Measurements from ENCODE around the gene PFN1. TPM values are rescaled to one million over a fixed set of nuclear protein-coding genes. Genes with fewer than 3 reads are reported as not detected.

PFN1 gene
- total RNA-seq (1,000 to 10,000 TPM in 1 of 5 experiments, 100 to 1,000 TPM in 4; 430 to 2,132 (median 445) TPM), polyA plus RNA-seq (1,000 to 10,000 TPM; 1,617 to 1,727 TPM), total RNA-seq (225 reads per million, percentile 94 among the genes with 10 or more reads in this experiment)

GRCh38 chr17:4948166-4948930 is at the start of gene PFN1:
Gene PFN1 (minus strand): TSS chr17:4948530. CDS start chr17:4948394, 136 bp downstream.
- peak within 1 kb of the TSS; percentile 92 to 100 (median 96) for H3K27ac Mint-ChIP-seq
- peak within 1 kb of the TSS; percentile 89 for H3K27ac ChIP-seq (ENCODE audit: low read depth, low read length)
- peaks cover 6 to 34% (median 16%) of the 10 kb centered on the region in 3 experiments for H3K36me3 ChIP-seq (ENCODE audit: control insufficient read depth in 2 of 3, insufficient read depth in 3 of 3, low read length in 3 of 3)
- DNase-seq, result peak; percentile 64 to 93 (median 90)
- peaks cover 5 to 38% (median 18%) of the 10 kb centered on the region in 5 donors for H3K36me3 Mint-ChIP-seq
- H3K27me3 Mint-ChIP-seq, result peaks cover 0 to 2% (median 0%) of the 10 kb centered on the region in 5 donors
- peaks cover 40 to 51% (median 48%) of the 10 kb centered on the region in 7 donors for H3K4me1 Mint-ChIP-seq
- H3K27me3 ChIP-seq (ENCODE audit: control insufficient read depth in 2 of 2, insufficient read depth in 2 of 2, low read length in 2 of 2), result no peaks in the 10 kb centered on the region
- intact Hi-C loops (cut with micrococcal nuclease), result loop anchor here (1.0 to 10.0 kb wide), 12 partner anchors 8 to 1706 kb away; partner anchors contain the start of genes INCA1 (in 2 of the 2), KIF1C (in 2 of the 2), NUP88 (in 2 of the 2) and RNF167 (in 2 of the 2)
- ATAC-seq, result peak; percentile 77
- H3K4me1 ChIP-seq (ENCODE audit: control insufficient read depth in 2 of 2, insufficient read depth in 2 of 2, low read length in 2 of 2), result peaks cover 33 to 40% of the 10 kb centered on the region in 2 donors
- ChIA-PET CTCF (interaction anchor here (0.6 to 2.3 kb wide), 5 partner anchors 9 to 803 kb away, joined by 3 to 12 read pairs (median 4); partner anchors contain the start of genes RNF167, SLC25A11 and SPAG7), POLR2A (interaction anchor here (0.6 to 13.0 kb wide), 22 partner anchors 9 to 805 kb away, joined by 3 to 278 read pairs (median 5); partner anchors contain the start of genes C17orf107, CAMTA2, INCA1 and KIF1C)
- peaks cover 0 to 5% (median 0%) of the 10 kb centered on the region in 11 donors for H3K9me3 Mint-ChIP-seq
- H3K9me3 ChIP-seq (ENCODE audit: control insufficient read depth in 2 of 3, low read length in 3 of 3), result no peaks in the 10 kb centered on the region
- H3K4me3 ChIP-seq (ENCODE audit: low read length), result peak within 1 kb of the TSS; percentile 98
- H3K4me3 Mint-ChIP-seq, result peak within 1 kb of the TSS; percentile 92 to 100 (median 98)

- Mint-ChIP-seq H3K9me3 (peaks cover 0 to 2% (median 0%) of the 10 kb centered on the region in 11 donors), H3K36me3 (peaks cover 0 to 12% (median 4%) of the 10 kb centered on the region in 5 donors), H3K4me1 (peaks cover 18 to 29% (median 26%) of the 10 kb centered on the region in 7 donors), H3K4me3 (peak within 1 kb of the TSS; percentile 80 to 95 (median 88)), H3K27me3 (no peaks in the 10 kb centered on the region), H3K27ac (peak within 1 kb of the TSS; percentile 76 to 95 (median 88))
- Histone ChIP-seq H3K27ac (ENCODE audit: low read depth, low read length) (peak within 1 kb of the TSS; percentile 83), H3K36me3 (ENCODE audit: control insufficient read depth in 2 of 3, insufficient read depth in 3 of 3, low read length in 3 of 3) (peaks cover 0 to 13% (median 5%) of the 10 kb centered on the region in 3 experiments), H3K9me3 (ENCODE audit: control insufficient read depth in 2 of 3, low read length in 3 of 3) (no peaks in the 10 kb centered on the region), H3K27me3 (ENCODE audit: control insufficient read depth in 2 of 2, insufficient read depth in 2 of 2, low read length in 2 of 2) (no peaks in the 10 kb centered on the region), H3K4me3 (ENCODE audit: low read length) (peak within 1 kb of the TSS; percentile 75), H3K4me1 (ENCODE audit: control insufficient read depth in 2 of 2, insufficient read depth in 2 of 2, low read length in 2 of 2) (peaks cover 8 to 11% of the 10 kb centered on the region in 2 donors)
- ChIA-PET CTCF (interaction anchor here (0.8 to 1.0 kb wide), 2 partner anchors 9 to 95 kb away, joined by 4 to 5 read pairs; partner anchors contain the start of genes CAMTA2 and CHRNE), POLR2A (interaction anchor here (0.8 to 4.6 kb wide), 13 partner anchors 10 to 286 kb away, joined by 3 to 36 read pairs (median 5); partner anchors contain the start of genes CAMTA2, RNF167, SLC25A11 and SPAG7)
- ATAC-seq, result peak; percentile 99
- intact Hi-C loops (cut with micrococcal nuclease), result loop anchor here (1.0 to 5.0 kb wide), 11 partner anchors 10 to 421 kb away; partner anchors contain the start of genes CAMTA2 (in 2 of the 2), PFN1 (in 2 of the 2), RNF167 (in 2 of the 2) and SLC25A11 (in 2 of the 2)
- peak; percentile 84 to 95 (median 92) for DNase-seq
Observed at GRCh38 chr17:4997302-4998026, 49.1 kb upstream of the PFN1 start, which contains the start of the genes INCA1 and KIF1C. Gene INCA1 (minus strand): TSS chr17:4997522. CDS start chr17:4994437, 3,085 bp downstream. Gene KIF1C (plus strand): TSS chr17:4997950. CDS start chr17:5000247, 2,297 bp downstream.

- intact Hi-C loops (cut with micrococcal nuclease), result no loop called here
- no peak overlapping the region for H3K27ac ChIP-seq (ENCODE audit: low read depth, low read length)
- peaks cover 0 to 2% (median 0%) of the 10 kb centered on the region in 11 donors for H3K9me3 Mint-ChIP-seq
- peaks cover 0 to 3% (median 0%) of the 10 kb centered on the region in 5 donors for H3K36me3 Mint-ChIP-seq
- ChIA-PET POLR2A (no interaction called here), CTCF (no interaction called here)
- no peaks in the 10 kb centered on the region for H3K9me3 ChIP-seq (ENCODE audit: control insufficient read depth in 2 of 3, low read length in 3 of 3)
- DNase-seq (no peak), ATAC-seq (no peak)
- no peaks in the 10 kb centered on the region for H3K27me3 ChIP-seq (ENCODE audit: control insufficient read depth in 2 of 2, insufficient read depth in 2 of 2, low read length in 2 of 2)
- no peak overlapping the region for H3K4me3 ChIP-seq (ENCODE audit: low read length)
- no peaks in the 10 kb centered on the region for H3K36me3 ChIP-seq (ENCODE audit: control insufficient read depth in 2 of 3, insufficient read depth in 3 of 3, low read length in 3 of 3)
- H3K4me1 Mint-ChIP-seq, result peaks cover 20 to 35% (median 26%) of the 10 kb centered on the region in 7 donors
- no peak overlapping the region for H3K4me3 Mint-ChIP-seq
- peaks cover 8 to 17% of the 10 kb centered on the region in 2 donors for H3K4me1 ChIP-seq (ENCODE audit: control insufficient read depth in 2 of 2, insufficient read depth in 2 of 2, low read length in 2 of 2)
- no peak overlapping the region for H3K27ac Mint-ChIP-seq
- no peaks in the 10 kb centered on the region for H3K27me3 Mint-ChIP-seq
Observed at GRCh38 chr17:4994081-4994595, 45.8 kb upstream of the PFN1 start.

GRCh38 chr17:4987767-4988567 is 39.6 kb upstream of the PFN1 start:
- Mint-ChIP-seq H3K4me3 (peak overlapping the region; percentile 86 to 94 (median 91)), H3K27me3 (no peaks in the 10 kb centered on the region), H3K4me1 (peaks cover 29 to 47% (median 45%) of the 10 kb centered on the region in 7 donors), H3K9me3 (no peaks in the 10 kb centered on the region), H3K36me3 (peaks cover 0 to 11% (median 2%) of the 10 kb centered on the region in 5 donors), H3K27ac (peak overlapping the region; percentile 87 to 95 (median 93))
- ChIA-PET CTCF (interaction anchor here (0.7 to 1.7 kb wide), 7 partner anchors 9 to 79 kb away, joined by 3 to 6 read pairs (median 3); partner anchors contain the start of genes INCA1, RNF167 and SLC25A11), POLR2A (interaction anchor here (0.5 to 4.0 kb wide), 14 partner anchors 10 to 91 kb away, joined by 3 to 50 read pairs (median 7); partner anchors contain the start of genes C17orf107, INCA1, KIF1C and PFN1)
- DNase-seq (peak in 1 of 9 donors; percentile 18), ATAC-seq (peak; percentile 15)
- no peaks in the 10 kb centered on the region for H3K9me3 ChIP-seq (ENCODE audit: control insufficient read depth in 2 of 3, low read length in 3 of 3)
- H3K4me3 ChIP-seq (ENCODE audit: low read length), result peak overlapping the region; percentile 91
- intact Hi-C loops (cut with micrococcal nuclease), result loop anchor here (1.0 to 5.0 kb wide), 7 partner anchors 9 to 124 kb away; partner anchors contain the start of genes INCA1 (in 2 of the 2), KIF1C (in 2 of the 2), RNF167 (in 2 of the 2) and SLC25A11 (in 2 of the 2)
- peaks cover 10 to 23% of the 10 kb centered on the region in 2 donors for H3K4me1 ChIP-seq (ENCODE audit: control insufficient read depth in 2 of 2, insufficient read depth in 2 of 2, low read length in 2 of 2)
- H3K36me3 ChIP-seq (ENCODE audit: control insufficient read depth in 2 of 3, insufficient read depth in 3 of 3, low read length in 3 of 3), result peaks cover 0 to 17% (median 0%) of the 10 kb centered on the region in 3 experiments
- peak overlapping the region; percentile 99 for H3K27ac ChIP-seq (ENCODE audit: low read depth, low read length)
- no peaks in the 10 kb centered on the region for H3K27me3 ChIP-seq (ENCODE audit: control insufficient read depth in 2 of 2, insufficient read depth in 2 of 2, low read length in 2 of 2)

Data from naive thymus-derived CD4-positive, alpha-beta T cell (primary cell).